HepG2 (cell line): ENCODE data around the gene ACTR3. TPM values are rescaled to one million over a fixed set of nuclear protein-coding genes. Genes with fewer than 3 reads are reported as not detected.
A peak's percentile ranks its signal among the peaks of the same experiment; 100 is the strongest.

ENCODE experiments used
- ATAC-seq: fragments of 200-7000 bp; cut with Tn5 transposase; 3 replicates; pipeline ENCODE4 v1.9.1; 2020; ENCODE audit warnings: mild to moderate bottlenecking, moderate library complexity
- BruUV-seq: library from RNA; stranded (reverse); fragments of 400-500 nt; replicated peaks from 2 replicates; lab custom pipeline; 2021; lab: Mats Ljungman, UMichigan
- CTCF ChIA-PET: fragments of 300-600 bp; formaldehyde crosslinking; extraction: SDS; loops from one replicate; lab custom pipeline; 2021; ENCODE audit warnings: low total read pairs, inconsistent platforms, low intra/inter-chr PET ratio; lab: Yijun Ruan, JAX
- POLR2A ChIA-PET: fragments of 350-600 bp; sonication (Branson Sonifier 250); formaldehyde crosslinking; loops from one replicate; lab custom pipeline; 2020; ENCODE audit warnings: antibody characterized with exemption, inconsistent platforms; lab: Yijun Ruan, JAX
- DNase-seq: peaks from one replicate; pipeline ENCODE4 v3.0.0-alpha.2; 2015; ENCODE audit warnings: low spot score
- FAIRE-seq: peaks from 3 replicates; lab custom pipeline; 2011; peaks lifted over from hg19 to GRCh38; lab: Jason Lieb, UNC
- H2AFZ ChIP-seq: one replicate; pipeline ENCODE4 v1.6.1; 2011; ENCODE audit warnings: low read length, inconsistent platforms
- H3K27ac ChIP-seq: fragments of 300-600 bp; 3 replicates; pipeline ENCODE4 v1.8.0; 2011; ENCODE audit warnings: mixed run types, mild to moderate bottlenecking, mixed read lengths, low read length, inconsistent platforms; ENCODE audit not compliant: insufficient read depth; ENCODE audit errors: extremely low read length
- H3K27me3 ChIP-seq, 2 experiments: fragments of 200-600 bp in 1 of 2; 2 replicates in 1 of 2; 3 replicates in 1 of 2; pipeline versions ENCODE4 v1.6.0 to v1.8.0; 2011; ENCODE audit warnings: low read length in 2 of 2, mild to moderate bottlenecking in 2 of 2, moderate library complexity in 2 of 2, inconsistent platforms in 1 of 2; ENCODE audit not compliant: insufficient read depth in 2 of 2, control insufficient read depth in 1 of 2
- H3K36me3 ChIP-seq, 2 experiments: fragments of 200-600 bp in 1 of 2; replicated peaks in 1 of 2; 2 replicates in 1 of 2; 3 replicates in 1 of 2; pipeline versions ENCODE4 v1.5.1 to v1.8.0; 2011; ENCODE audit warnings: low read length in 2 of 2, inconsistent platforms in 1 of 2; ENCODE audit not compliant: insufficient read depth in 2 of 2, control insufficient read depth in 1 of 2
- H3K4me1 ChIP-seq: 2 replicates; pipeline ENCODE4 v1.5.1; 2012; ENCODE audit warnings: low read length, inconsistent platforms; ENCODE audit not compliant: insufficient read depth
- H3K4me2 ChIP-seq: 2 replicates; pipeline ENCODE4 v1.6.0; 2011; ENCODE audit warnings: low read depth, low read length, inconsistent platforms
- H3K4me3 ChIP-seq, 3 experiments: fragments of 200-600 bp in 1 of 3; sonication (generic), shearing (Covaris generic) in 1 of 3; replicated peaks in 1 of 3; 2 replicates each; pipeline ENCODE4 v1.5.1; 2011 to 2016; ENCODE audit warnings: low read length in 3 of 3, inconsistent platforms in 2 of 3, low read depth in 2 of 3, mild to moderate bottlenecking in 2 of 3, control low read depth in 1 of 3, mixed read lengths in 1 of 3; ENCODE audit not compliant: insufficient read depth in 1 of 3
- H3K79me2 ChIP-seq: one replicate; pipeline ENCODE4 v1.6.1; 2011; ENCODE audit warnings: low read length, inconsistent platforms; ENCODE audit not compliant: insufficient read depth
- H3K9ac ChIP-seq: 2 replicates; pipeline ENCODE4 v1.6.0; 2011; ENCODE audit warnings: mild to moderate bottlenecking, low read depth, low read length, inconsistent platforms; ENCODE audit not compliant: insufficient read depth
- H3K9me3 ChIP-seq: 2 replicates; pipeline ENCODE4 v1.5.1; 2012; ENCODE audit warnings: mild to moderate bottlenecking, low read length
- H4K20me1 ChIP-seq: 2 replicates; pipeline ENCODE4 v1.6.0; 2011; ENCODE audit warnings: inconsistent platforms, mild to moderate bottlenecking, low read length, moderate library complexity; ENCODE audit not compliant: insufficient read depth
- WGBS: methylation state at CpG from one replicate; pipeline ENCODE4 v1.1.6; 2017; ENCODE audit warnings: low lambda C conversion rate; 5-methylcytosine and 5-hydroxymethylcytosine counted together
- in situ Hi-C: cut with HindIII; loops from 2 replicates; pipeline ENCODE4 v1.10.0; 2017; ENCODE audit warnings: low pct_unique_long_range_greater_than_20kb; ENCODE audit not compliant: extremely low pct_ligation_motif_present
- intact Hi-C: fragments of 100-400 bp; cut with micrococcal nuclease; formaldehyde crosslinking; loops from one replicate; pipeline ENCODE4 v1.10.0; 2022; ENCODE audit not compliant: unreplicated experiment
- polyA plus RNA-seq, 8 experiments: library from polyadenylated mRNA; depleted of rRNA in 3 of 8; stranded (reverse) in 7 of 8; unstranded in 1 of 8; fragments of >200 nt; fragmentation: Illumina TruSeq in 4 of 8; extraction: Trizol in 4 of 8; gene quantifications; 2 replicates each; pipeline versions ENCODE4 v1.2.1 to v1.2.3, GENCODE V29; 2011 to 2016; ENCODE audit warnings: low read depth in 4 of 8, missing spikeins in 1 of 8, mixed read lengths in 1 of 8; ENCODE audit not compliant: insufficient read depth in 1 of 8
- total RNA-seq, 5 experiments: library from RNA; depleted of rRNA; stranded (reverse); fragments of >200 nt; fragmentation: Illumina TruSeq; extraction: Trizol; gene quantifications; 2 replicates each; pipeline ENCODE4 v1.2.3, GENCODE V29; 2016; ENCODE audit warnings: low read depth in 1 of 5
- TF ChIP-seq, protein P1 (sequence below): sonication (generic); formaldehyde crosslinking; IDR thresholded peaks from 2 replicates; pipeline ENCODE4 v1.5.1; 2020; ENCODE audit warnings: missing genetic modification reagents, mild to moderate bottlenecking, borderline replicate concordance
- TF ChIP-seq, protein P2 (sequence below): IDR thresholded peaks from 2 replicates; pipeline ENCODE4 v1.4.0; 2020; ENCODE audit warnings: mild to moderate bottlenecking, missing genetic modification reagents

ACTR3 gene
- total and polyA plus RNA-seq, 2 of the 13 experiments (the other 11 are each of a cell fraction or from before 2014, with no cell fraction given): 123 to 225 TPM

DNA sequence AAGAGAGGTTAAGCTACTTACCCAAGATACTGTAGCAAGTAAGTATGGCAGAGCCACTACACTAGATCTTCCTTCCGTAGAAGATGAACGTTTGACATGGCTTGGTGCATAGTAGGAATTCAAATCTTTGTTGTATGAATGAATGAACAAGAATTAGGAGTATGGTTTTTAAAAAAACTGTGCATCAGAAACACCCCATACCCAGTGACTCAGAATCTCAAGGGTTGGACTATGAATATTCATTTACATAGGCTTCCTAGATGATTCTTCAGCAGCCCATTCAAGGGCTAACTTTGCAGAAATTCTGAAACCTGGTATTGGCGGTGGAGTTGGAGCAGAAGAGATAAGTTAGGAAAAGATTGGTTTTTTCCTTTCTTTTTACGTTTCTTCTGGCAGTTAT lies 5.4 kb downstream of the ACTR3 start:
- no peaks in the 10 kb centered on the region; a peak in 1 of 5 replicates for H3K27me3 ChIP-seq
- DNase-seq: no peak
- H3K4me3 ChIP-seq: peak overlapping the region in 1 of 3 experiments; percentile 33; a peak in 1 of 6 replicates
- 93% methylated on average over 4 of the region's 4 CpGs for WGBS
- H3K9ac ChIP-seq: no peak overlapping the region
- no TSS peak for BruUV-seq
- ChIA-PET POLR2A (interaction anchor here (1.0 to 1.9 kb wide), 2 partner anchors 83 to 139 kb away, joined by 3 to 7 read pairs; partner anchors contain the start of gene SLC35F5), CTCF (no interaction called here)
- in situ Hi-C loops (no loop called here), intact Hi-C loops (loop anchor here (2.0 kb wide), 1 partner anchor 18 kb away; no protein-coding TSS in a partner anchor)
- ATAC-seq: no peak
- TF ChIP-seq, protein P1, sequence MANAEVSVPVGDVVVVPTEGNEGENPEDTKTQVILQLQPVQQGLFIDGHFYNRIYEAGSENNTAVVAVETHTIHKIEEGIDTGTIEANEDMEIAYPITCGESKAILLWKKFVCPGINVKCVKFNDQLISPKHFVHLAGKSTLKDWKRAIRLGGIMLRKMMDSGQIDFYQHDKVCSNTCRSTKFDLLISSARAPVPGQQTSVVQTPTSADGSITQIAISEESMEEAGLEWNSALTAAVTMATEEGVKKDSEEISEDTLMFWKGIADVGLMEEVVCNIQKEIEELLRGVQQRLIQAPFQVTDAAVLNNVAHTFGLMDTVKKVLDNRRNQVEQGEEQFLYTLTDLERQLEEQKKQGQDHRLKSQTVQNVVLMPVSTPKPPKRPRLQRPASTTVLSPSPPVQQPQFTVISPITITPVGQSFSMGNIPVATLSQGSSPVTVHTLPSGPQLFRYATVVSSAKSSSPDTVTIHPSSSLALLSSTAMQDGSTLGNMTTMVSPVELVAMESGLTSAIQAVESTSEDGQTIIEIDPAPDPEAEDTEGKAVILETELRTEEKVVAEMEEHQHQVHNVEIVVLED (CRISPR knock-in tag): 0 out of 2 replicates have a peak, but pooled peaks have one; percentile 1
- TF ChIP-seq, protein P2, sequence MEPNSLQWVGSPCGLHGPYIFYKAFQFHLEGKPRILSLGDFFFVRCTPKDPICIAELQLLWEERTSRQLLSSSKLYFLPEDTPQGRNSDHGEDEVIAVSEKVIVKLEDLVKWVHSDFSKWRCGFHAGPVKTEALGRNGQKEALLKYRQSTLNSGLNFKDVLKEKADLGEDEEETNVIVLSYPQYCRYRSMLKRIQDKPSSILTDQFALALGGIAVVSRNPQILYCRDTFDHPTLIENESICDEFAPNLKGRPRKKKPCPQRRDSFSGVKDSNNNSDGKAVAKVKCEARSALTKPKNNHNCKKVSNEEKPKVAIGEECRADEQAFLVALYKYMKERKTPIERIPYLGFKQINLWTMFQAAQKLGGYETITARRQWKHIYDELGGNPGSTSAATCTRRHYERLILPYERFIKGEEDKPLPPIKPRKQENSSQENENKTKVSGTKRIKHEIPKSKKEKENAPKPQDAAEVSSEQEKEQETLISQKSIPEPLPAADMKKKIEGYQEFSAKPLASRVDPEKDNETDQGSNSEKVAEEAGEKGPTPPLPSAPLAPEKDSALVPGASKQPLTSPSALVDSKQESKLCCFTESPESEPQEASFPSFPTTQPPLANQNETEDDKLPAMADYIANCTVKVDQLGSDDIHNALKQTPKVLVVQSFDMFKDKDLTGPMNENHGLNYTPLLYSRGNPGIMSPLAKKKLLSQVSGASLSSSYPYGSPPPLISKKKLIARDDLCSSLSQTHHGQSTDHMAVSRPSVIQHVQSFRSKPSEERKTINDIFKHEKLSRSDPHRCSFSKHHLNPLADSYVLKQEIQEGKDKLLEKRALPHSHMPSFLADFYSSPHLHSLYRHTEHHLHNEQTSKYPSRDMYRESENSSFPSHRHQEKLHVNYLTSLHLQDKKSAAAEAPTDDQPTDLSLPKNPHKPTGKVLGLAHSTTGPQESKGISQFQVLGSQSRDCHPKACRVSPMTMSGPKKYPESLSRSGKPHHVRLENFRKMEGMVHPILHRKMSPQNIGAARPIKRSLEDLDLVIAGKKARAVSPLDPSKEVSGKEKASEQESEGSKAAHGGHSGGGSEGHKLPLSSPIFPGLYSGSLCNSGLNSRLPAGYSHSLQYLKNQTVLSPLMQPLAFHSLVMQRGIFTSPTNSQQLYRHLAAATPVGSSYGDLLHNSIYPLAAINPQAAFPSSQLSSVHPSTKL (CRISPR knock-in tag): no peak
- peaks cover 84% of the 10 kb centered on the region for H3K4me1 ChIP-seq
- no peak for FAIRE-seq
- H3K9me3 ChIP-seq: no peaks in the 10 kb centered on the region
- peak overlapping the region; percentile 69 for H3K27ac ChIP-seq
- no peak overlapping the region for H2AFZ ChIP-seq
- H3K4me2 ChIP-seq: peak overlapping the region; percentile 60
- peaks cover 20% of the 10 kb centered on the region for H4K20me1 ChIP-seq
- H3K79me2 ChIP-seq: peaks cover 99% of the 10 kb centered on the region
- 0 out of 5 replicates have a peak, but pooled peaks cover 0 to 4% of the 10 kb centered on the region in 2 experiments for H3K36me3 ChIP-seq
